C4-2B (cell line): ENCODE data around the gene GSTM3.
"Not testable (repeated sequence)": the region's sequence is repeated elsewhere in the genome, so short reads cannot be mapped to it uniquely, and the experiment has no call there.

ENCODE experiments used
- ZFX ChIP-seq: fragments of 450-650 bp; IDR thresholded peaks from 2 replicates; pipeline ENCODE4 v1.6.1; 2017
- TF ChIP-seq, protein P1 (sequence below): fragments of 450-650 bp; conservative IDR thresholded peaks from 2 replicates; pipeline ENCODE4 v1.5.1; 2017; ENCODE audit warnings: mild to moderate bottlenecking

DNA sequence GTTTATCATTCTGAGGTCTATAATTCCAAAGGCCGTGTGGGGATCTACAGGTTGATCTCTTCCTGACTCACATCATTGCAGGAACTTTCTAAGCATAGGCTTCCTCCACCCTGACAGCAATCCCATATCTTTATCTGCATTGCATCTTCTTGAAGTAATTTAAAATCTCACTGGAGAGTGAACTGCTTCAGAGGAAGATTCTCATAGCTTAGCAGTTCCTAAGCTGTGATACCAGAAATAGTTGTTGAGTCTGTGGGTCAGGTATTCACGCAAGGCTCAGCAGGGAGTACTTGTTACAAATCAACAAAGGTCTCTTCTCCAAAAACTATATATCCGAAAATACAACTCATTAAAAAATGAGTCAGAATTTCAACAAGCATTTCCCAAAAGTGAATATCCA lies 45.7 kb downstream of the GSTM3 start:
- TF ChIP-seq, protein P1, sequence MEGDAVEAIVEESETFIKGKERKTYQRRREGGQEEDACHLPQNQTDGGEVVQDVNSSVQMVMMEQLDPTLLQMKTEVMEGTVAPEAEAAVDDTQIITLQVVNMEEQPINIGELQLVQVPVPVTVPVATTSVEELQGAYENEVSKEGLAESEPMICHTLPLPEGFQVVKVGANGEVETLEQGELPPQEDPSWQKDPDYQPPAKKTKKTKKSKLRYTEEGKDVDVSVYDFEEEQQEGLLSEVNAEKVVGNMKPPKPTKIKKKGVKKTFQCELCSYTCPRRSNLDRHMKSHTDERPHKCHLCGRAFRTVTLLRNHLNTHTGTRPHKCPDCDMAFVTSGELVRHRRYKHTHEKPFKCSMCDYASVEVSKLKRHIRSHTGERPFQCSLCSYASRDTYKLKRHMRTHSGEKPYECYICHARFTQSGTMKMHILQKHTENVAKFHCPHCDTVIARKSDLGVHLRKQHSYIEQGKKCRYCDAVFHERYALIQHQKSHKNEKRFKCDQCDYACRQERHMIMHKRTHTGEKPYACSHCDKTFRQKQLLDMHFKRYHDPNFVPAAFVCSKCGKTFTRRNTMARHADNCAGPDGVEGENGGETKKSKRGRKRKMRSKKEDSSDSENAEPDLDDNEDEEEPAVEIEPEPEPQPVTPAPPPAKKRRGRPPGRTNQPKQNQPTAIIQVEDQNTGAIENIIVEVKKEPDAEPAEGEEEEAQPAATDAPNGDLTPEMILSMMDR = not testable (repeated sequence)
- not testable (repeated sequence) for TF ChIP-seq ZFX
